Measurements from ENCODE around the gene CRISPLD2.

Gene CRISPLD2

DNA sequence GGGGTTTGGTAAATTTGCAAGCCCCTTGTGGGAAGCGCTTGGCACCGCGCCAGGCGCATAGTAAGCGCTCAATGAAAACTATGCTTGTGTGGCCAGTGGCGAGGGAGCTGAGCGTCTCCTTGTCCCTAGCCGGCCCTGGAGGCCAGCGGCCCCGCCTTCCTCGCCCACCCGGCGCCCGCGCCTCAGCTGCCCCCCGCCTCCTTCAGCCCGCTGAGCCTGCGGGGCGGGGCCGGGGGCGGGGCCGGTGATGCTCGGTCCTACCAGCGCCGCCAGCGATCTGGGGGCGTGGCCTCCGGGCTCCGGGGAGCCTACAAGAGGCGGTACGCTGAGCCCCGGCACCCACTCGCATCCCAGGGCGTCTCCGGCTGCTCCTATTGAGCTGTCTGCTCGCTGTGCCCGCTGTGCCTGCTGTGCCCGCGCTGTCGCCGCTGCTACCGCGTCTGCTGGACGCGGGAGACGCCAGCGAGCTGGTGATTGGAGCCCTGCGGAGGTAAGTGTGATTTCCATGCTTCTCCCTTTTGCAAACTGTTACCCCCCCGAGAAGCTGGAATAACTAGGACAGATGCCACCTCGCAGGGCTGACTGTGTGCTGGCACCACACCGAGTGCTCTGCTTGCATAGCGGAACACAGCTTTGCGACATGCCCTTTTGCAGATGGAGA lies at the start of gene CRISPLD2:
Gene CRISPLD2 (plus strand): TSS at position 342 of the 661 bp plus-strand sequence. CDS start 18,511 bp downstream, outside the sequence.
- Histone ChIP-seq H3K36me3 (peaks cover 21% of the 10 kb centered on the region), H3K27me3 (peaks cover 8% of the 10 kb centered on the region), H3K9me3 (no peaks in the 10 kb centered on the region), H3K4me1 (ENCODE audit: control insufficient read depth in 1 of 2, insufficient read depth in 1 of 2, low read depth in 1 of 2, low read length in 1 of 2) (peaks cover 66 to 69% of the 10 kb centered on the region in 2 experiments), H3K27ac (peak within 1 kb of the TSS; percentile 48), H3K4me3 (ENCODE audit: low read depth in 1 of 2, low read length in 1 of 2) (peak within 1 kb of the TSS; percentile 75 to 81)
- TF ChIP-seq, protein P1, sequence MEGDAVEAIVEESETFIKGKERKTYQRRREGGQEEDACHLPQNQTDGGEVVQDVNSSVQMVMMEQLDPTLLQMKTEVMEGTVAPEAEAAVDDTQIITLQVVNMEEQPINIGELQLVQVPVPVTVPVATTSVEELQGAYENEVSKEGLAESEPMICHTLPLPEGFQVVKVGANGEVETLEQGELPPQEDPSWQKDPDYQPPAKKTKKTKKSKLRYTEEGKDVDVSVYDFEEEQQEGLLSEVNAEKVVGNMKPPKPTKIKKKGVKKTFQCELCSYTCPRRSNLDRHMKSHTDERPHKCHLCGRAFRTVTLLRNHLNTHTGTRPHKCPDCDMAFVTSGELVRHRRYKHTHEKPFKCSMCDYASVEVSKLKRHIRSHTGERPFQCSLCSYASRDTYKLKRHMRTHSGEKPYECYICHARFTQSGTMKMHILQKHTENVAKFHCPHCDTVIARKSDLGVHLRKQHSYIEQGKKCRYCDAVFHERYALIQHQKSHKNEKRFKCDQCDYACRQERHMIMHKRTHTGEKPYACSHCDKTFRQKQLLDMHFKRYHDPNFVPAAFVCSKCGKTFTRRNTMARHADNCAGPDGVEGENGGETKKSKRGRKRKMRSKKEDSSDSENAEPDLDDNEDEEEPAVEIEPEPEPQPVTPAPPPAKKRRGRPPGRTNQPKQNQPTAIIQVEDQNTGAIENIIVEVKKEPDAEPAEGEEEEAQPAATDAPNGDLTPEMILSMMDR (IDR thresholded peaks at IDR 0.05): no peak

GRCh38 chr16:84773312-84773711 lies 46.5 kb upstream of the CRISPLD2 start:
- Histone ChIP-seq H3K27ac (peak overlapping the region; percentile 96), H3K36me3 (peaks cover 11% of the 10 kb centered on the region), H3K4me1 (ENCODE audit: control insufficient read depth in 1 of 2, insufficient read depth in 1 of 2, low read depth in 1 of 2, low read length in 1 of 2) (peaks cover 41 to 47% of the 10 kb centered on the region in 2 experiments), H3K9me3 (no peaks in the 10 kb centered on the region), H3K27me3 (no peaks in the 10 kb centered on the region), H3K4me3 (ENCODE audit: low read depth in 1 of 2, low read length in 1 of 2) (no peak overlapping the region)
- TF ChIP-seq, protein P1 (IDR thresholded peaks at IDR 0.05): no peak

- H3K27ac ChIP-seq: peak overlapping the region; percentile 96
- peak overlapping the region; percentile 73 to 97 for H3K4me3 ChIP-seq (ENCODE audit: low read depth in 1 of 2, low read length in 1 of 2)
- peaks cover 19% of the 10 kb centered on the region for H3K36me3 ChIP-seq
- no peaks in the 10 kb centered on the region for H3K9me3 ChIP-seq
- TF ChIP-seq, protein P1 (IDR thresholded peaks at IDR 0.05): no peak
- peaks cover 44 to 49% of the 10 kb centered on the region in 2 experiments for H3K4me1 ChIP-seq (ENCODE audit: control insufficient read depth in 1 of 2, insufficient read depth in 1 of 2, low read depth in 1 of 2, low read length in 1 of 2)
- no peaks in the 10 kb centered on the region for H3K27me3 ChIP-seq
These were observed 45.0 kb upstream of the CRISPLD2 start for GRCh38 chr16:84774810-84775209.

- Histone ChIP-seq H3K4me3 (ENCODE audit: low read depth in 1 of 2, low read length in 1 of 2) (peak overlapping the region; percentile 73 to 97), H3K27ac (peak overlapping the region; percentile 96), H3K27me3 (no peaks in the 10 kb centered on the region), H3K36me3 (peaks cover 24% of the 10 kb centered on the region), H3K9me3 (no peaks in the 10 kb centered on the region), H3K4me1 (ENCODE audit: control insufficient read depth in 1 of 2, insufficient read depth in 1 of 2, low read depth in 1 of 2, low read length in 1 of 2) (peaks cover 44 to 49% of the 10 kb centered on the region in 2 experiments)
- TF ChIP-seq, protein P1 (IDR thresholded peaks at IDR 0.05): no peak
These were observed 44.4 kb upstream of the CRISPLD2 start for GRCh38 chr16:84775262-84775810.

DNA sequence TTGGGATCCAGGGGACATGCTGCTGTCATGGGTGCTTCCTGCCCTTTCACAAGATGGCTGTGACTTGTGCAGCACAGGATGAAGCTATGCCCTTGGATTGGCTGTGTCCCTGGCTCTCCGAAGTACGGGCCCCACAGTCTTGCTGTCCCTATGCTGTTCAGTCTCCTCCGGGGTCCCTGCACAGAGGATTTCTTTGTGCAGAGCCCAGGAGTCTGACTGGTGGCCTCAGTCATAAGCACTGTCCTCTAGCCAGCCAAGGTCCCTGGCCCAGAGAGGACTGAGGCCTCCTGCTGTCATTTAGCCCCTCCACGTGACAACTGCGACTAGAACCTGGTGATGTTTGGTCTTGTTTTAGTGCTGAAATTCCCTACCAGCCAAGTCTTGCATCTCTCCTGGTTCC lies 42.4 kb upstream of the CRISPLD2 start:
- TF ChIP-seq, protein P1 (IDR thresholded peaks at IDR 0.05): no peak
- no peaks in the 10 kb centered on the region for H3K9me3 ChIP-seq
- H3K27me3 ChIP-seq: no peaks in the 10 kb centered on the region
- H3K4me3 ChIP-seq (ENCODE audit: low read depth in 1 of 2, low read length in 1 of 2): peak overlapping the region; percentile 73 to 97
- H3K36me3 ChIP-seq: peaks cover 29% of the 10 kb centered on the region
- peak overlapping the region; percentile 96 for H3K27ac ChIP-seq
- H3K4me1 ChIP-seq (ENCODE audit: control insufficient read depth in 1 of 2, insufficient read depth in 1 of 2, low read depth in 1 of 2, low read length in 1 of 2): peaks cover 44 to 49% of the 10 kb centered on the region in 2 experiments

Measured in neutrophil (primary cell).